ENCODE measurements around the gene MYO5B. TPM values are rescaled to one million over a fixed set of nuclear protein-coding genes. Genes with fewer than 3 reads are reported as not detected.

MYO5B gene
- total RNA-seq, 4 donors from 2014 or later, result 32.0 to 63.3 (median 46.8) TPM

- Histone ChIP-seq H3K36me3 (no peaks in the 10 kb centered on the region), H3K4me3 (no peak overlapping the region), H3K9me3 (no peaks in the 10 kb centered on the region), H3K27ac (no peak overlapping the region), H3K4me1 (no peaks in the 10 kb centered on the region), H3K27me3 (no peaks in the 10 kb centered on the region)
- WGBS, 2 donors, result 57% methylated on average over 2 of the region's 2 CpGs; no CpG with 5 or more reads in 1 of the 2 donors
- no peak for DNase-seq
- intact Hi-C loops (cut with DNase I), result no loop called here
- no peak for TF ChIP-seq CTCF (IDR thresholded peaks at IDR 0.05)
- TF ChIP-seq POLR2A (IDR thresholded peaks at IDR 0.05), result no peak
Measured at GRCh38 chr18:50171406-50171805, 23.5 kb downstream of the MYO5B start.

DNA sequence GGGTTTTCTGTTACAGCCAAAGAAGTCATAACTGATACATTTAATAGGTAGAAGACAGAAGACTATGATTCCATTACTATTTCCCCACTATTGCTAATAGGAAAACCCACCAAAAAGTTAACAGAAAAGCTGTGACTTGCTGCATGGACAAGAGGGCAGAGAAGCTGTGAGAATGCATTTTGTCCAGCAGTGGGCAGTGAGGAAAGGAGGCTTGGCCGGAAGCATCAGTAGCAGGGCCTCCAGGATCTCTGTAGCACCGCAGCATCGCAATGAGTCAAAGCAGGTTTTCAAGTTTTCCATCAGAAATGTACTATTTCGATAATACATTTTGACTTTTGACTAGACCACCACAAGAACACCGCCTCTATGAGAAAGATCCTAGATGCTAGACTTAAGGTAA is 24.9 kb downstream of the MYO5B start:
- H3K4me3 ChIP-seq, result no peak overlapping the region
- WGBS, 2 donors, result 80% methylated on average over 5 of the region's 5 CpGs; no CpG with 5 or more reads in 1 of the 2 donors
- no peak overlapping the region for H3K27ac ChIP-seq
- no peaks in the 10 kb centered on the region for H3K36me3 ChIP-seq
- no peaks in the 10 kb centered on the region for H3K4me1 ChIP-seq
- no peak for DNase-seq
- H3K27me3 ChIP-seq, result peaks cover 0 to 7% (median 0%) of the 10 kb centered on the region in 4 donors
- no peaks in the 10 kb centered on the region for H3K9me3 ChIP-seq
- intact Hi-C loops (cut with DNase I), result no loop called here
- TF ChIP-seq POLR2A (IDR thresholded peaks at IDR 0.05), result no peak
- TF ChIP-seq CTCF (IDR thresholded peaks at IDR 0.05), result no peak

DNA sequence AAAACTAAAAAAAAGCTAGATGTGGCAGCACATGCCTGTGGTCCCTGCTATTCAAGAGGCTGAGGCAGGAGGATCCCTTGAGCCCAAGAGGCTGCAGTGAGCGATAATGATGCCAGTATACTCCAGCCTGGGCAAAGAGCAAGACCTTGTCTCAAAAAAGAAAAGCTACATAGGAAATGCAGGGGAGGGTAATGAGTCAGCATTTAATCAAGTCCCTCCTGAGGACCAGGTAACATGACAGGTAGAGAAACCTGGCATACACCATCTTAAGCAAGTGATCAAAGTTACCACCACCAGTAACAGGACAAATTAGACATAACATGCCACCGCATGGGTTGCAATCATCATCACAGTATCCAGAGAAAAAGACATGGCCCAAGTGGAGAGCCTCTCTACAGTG is 25.8 kb downstream of the MYO5B start:
- intact Hi-C loops (cut with DNase I), result no loop called here

DNA sequence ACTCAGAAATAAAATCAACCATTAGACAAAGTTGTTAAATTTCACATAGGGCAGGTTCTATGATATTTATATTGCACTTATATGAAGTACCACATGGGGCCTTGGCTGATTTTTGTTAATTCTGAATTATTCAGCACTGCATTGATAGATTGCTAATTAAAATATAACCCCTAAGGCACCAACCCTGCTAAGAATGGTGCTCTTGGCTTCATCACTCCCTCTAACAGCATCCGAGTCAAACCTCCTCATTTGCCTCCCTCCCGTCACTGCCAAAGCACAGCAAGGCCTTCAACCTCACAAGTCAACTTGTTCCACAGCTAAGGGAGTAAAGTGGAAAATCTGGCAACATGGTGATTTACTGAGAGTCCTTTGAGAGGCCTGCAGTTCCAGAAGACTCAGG is 27.0 kb downstream of the MYO5B start:
- no peak for DNase-seq
- no peak for TF ChIP-seq CTCF (IDR thresholded peaks at IDR 0.05)
- no peak for TF ChIP-seq POLR2A (IDR thresholded peaks at IDR 0.05)
- 91 to 93% methylated on average over 2 of the region's 2 CpGs for WGBS, 2 donors
- H3K36me3 ChIP-seq, result no peaks in the 10 kb centered on the region
- H3K27me3 ChIP-seq, result peaks cover 0 to 10% (median 0%) of the 10 kb centered on the region in 4 donors
- intact Hi-C loops (cut with DNase I), result no loop called here
- no peak overlapping the region for H3K4me3 ChIP-seq
- no peak overlapping the region for H3K27ac ChIP-seq
- H3K9me3 ChIP-seq, result no peaks in the 10 kb centered on the region
- peaks cover 0 to 8% (median 0%) of the 10 kb centered on the region in 3 donors for H3K4me1 ChIP-seq

More for the DNA sequence above, 25.8 kb downstream of the MYO5B start:
- no peak overlapping the region for H3K27ac ChIP-seq
- no peak overlapping the region for H3K4me3 ChIP-seq
- H3K9me3 ChIP-seq, result no peaks in the 10 kb centered on the region
- TF ChIP-seq POLR2A (IDR thresholded peaks at IDR 0.05), result no peak
- no peak for TF ChIP-seq CTCF (IDR thresholded peaks at IDR 0.05)
- DNase-seq, result no peak
- no peaks in the 10 kb centered on the region for H3K4me1 ChIP-seq
- H3K27me3 ChIP-seq, result peaks cover 0 to 10% (median 0%) of the 10 kb centered on the region in 4 donors
- H3K36me3 ChIP-seq, result no peaks in the 10 kb centered on the region
- WGBS, 2 donors, result 100% methylated on average over 2 of the region's 2 CpGs; no CpG with 5 or more reads in 1 of the 2 donors

DNA sequence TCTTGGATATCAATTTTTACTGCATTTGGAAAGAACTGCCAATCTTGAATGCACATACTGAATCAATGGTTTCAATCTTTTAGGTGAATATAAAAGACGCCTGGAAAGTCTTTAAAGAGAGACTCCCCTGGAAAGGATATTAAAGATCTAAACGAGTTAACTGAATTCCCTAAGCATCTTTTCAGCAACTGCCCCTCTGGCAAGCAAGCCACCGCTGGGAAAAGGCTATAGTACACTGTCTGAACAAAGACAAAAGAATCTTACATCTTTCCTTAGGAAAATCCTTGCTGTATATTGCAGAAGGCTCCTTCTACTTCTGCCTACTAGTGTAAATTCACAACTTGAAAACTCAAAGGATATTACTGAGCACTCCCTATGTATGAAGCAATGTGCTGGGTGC is 28.0 kb downstream of the MYO5B start:
- WGBS, 2 donors, result 66 to 86% methylated on average over 3 of the region's 3 CpGs
- Histone ChIP-seq H3K4me3 (no peak overlapping the region), H3K4me1 (peaks cover 8 to 19% (median 8%) of the 10 kb centered on the region in 3 donors), H3K9me3 (no peaks in the 10 kb centered on the region), H3K36me3 (no peaks in the 10 kb centered on the region), H3K27ac (no peak overlapping the region), H3K27me3 (peaks cover 0 to 10% (median 0%) of the 10 kb centered on the region in 4 donors)
- no peak for TF ChIP-seq POLR2A (IDR thresholded peaks at IDR 0.05)
- TF ChIP-seq CTCF (IDR thresholded peaks at IDR 0.05), result no peak
- intact Hi-C loops (cut with DNase I), result no loop called here
- DNase-seq, result no peak

Measured in esophagus squamous epithelium (tissue), 5 donors.